PC-3 (cell line): Measurements from ENCODE around the gene MAML2. TPM values are rescaled to one million over a fixed set of nuclear protein-coding genes. Genes with fewer than 3 reads are reported as not detected.

Source experiments
- ATAC-seq: fragments of 200-7000 bp; cut with Tn5 transposase; 2 replicates; pipeline ENCODE4 v1.9.1; 2020; ENCODE audit warnings: mild to moderate bottlenecking, moderate library complexity
- BruUV-seq: library from RNA; stranded (reverse); fragments of 400-500 nt; replicated peaks from 2 replicates; lab custom pipeline; 2021; lab: Mats Ljungman, UMichigan
- CTCF ChIA-PET: fragments of 300-600 bp; sonication (Branson Sonifier 250); formaldehyde crosslinking; loops from one replicate; lab custom pipeline; 2022; ENCODE audit warnings: antibody characterized with exemption; lab: Charles Lee
- POLR2A ChIA-PET: fragments of 300-600 bp; sonication (Branson Sonifier 250); formaldehyde crosslinking; loops from one replicate; lab custom pipeline; 2022; ENCODE audit warnings: antibody characterized with exemption; ENCODE audit not compliant: unreplicated experiment; lab: Charles Lee
- DNase-seq: peaks from one replicate; pipeline ENCODE4 v3.0.0-alpha.2; 2015
- H2AFZ ChIP-seq: fragments of 300-600 bp; sonication (generic); 2 replicates; pipeline ENCODE4 v1.6.0; 2016; ENCODE audit warnings: antibody characterized with exemption, low read length
- H3F3A ChIP-seq: fragments of 300-600 bp; sonication (generic); one replicate; pipeline ENCODE4 v1.6.0; 2017; ENCODE audit warnings: antibody characterized with exemption, low read length, control low read depth, mild to moderate bottlenecking; ENCODE audit not compliant: unreplicated experiment
- H3K27ac ChIP-seq: fragments of 300-600 bp; sonication (generic); 2 replicates; pipeline ENCODE4 v1.5.1; 2016; ENCODE audit warnings: mild to moderate bottlenecking, low read length
- H3K27me3 ChIP-seq: fragments of 300-600 bp; sonication (generic); 2 replicates; pipeline ENCODE4 v1.6.1; 2016; ENCODE audit warnings: low read length, mixed read lengths
- H3K36me3 ChIP-seq: fragments of 300-600 bp; sonication (generic); 2 replicates; pipeline ENCODE4 v1.6.1; 2016; ENCODE audit warnings: low read depth, mixed run types, low read length, mixed read lengths
- H3K4me1 ChIP-seq: fragments of 300-600 bp; sonication (generic); 2 replicates; pipeline ENCODE4 v1.5.1; 2016; ENCODE audit warnings: low read length; ENCODE audit not compliant: insufficient read depth
- H3K4me2 ChIP-seq: fragments of 300-600 bp; sonication (generic); 2 replicates; pipeline ENCODE4 v1.6.0; 2016; ENCODE audit warnings: low read length
- H3K4me3 ChIP-seq: fragments of 300-600 bp; sonication (generic); 2 replicates; pipeline ENCODE4 v1.5.1; 2016; ENCODE audit warnings: mild to moderate bottlenecking, low read length, mixed read lengths
- H3K79me2 ChIP-seq: fragments of 300-600 bp; sonication (generic); 2 replicates; pipeline ENCODE4 v1.6.1; 2017; ENCODE audit warnings: low read length, mixed read lengths
- H3K9ac ChIP-seq: fragments of 300-600 bp; sonication (generic); 2 replicates; pipeline ENCODE4 v1.6.0; 2016; ENCODE audit warnings: mild to moderate bottlenecking, low read length
- H3K9me2 ChIP-seq: fragments of 300-600 bp; sonication (generic); replicated peaks from 2 replicates; pipeline ENCODE4 v1.6.1; 2016; ENCODE audit warnings: mixed run types, low read length, mixed read lengths
- H3K9me3 ChIP-seq: fragments of 300-600 bp; sonication (generic); 2 replicates; pipeline ENCODE4 v1.6.1; 2016; ENCODE audit warnings: low read length, mixed read lengths
- H4K20me1 ChIP-seq: fragments of 300-600 bp; sonication (generic); 2 replicates; pipeline ENCODE4 v1.6.1; 2016; ENCODE audit warnings: low read length, mixed read lengths
- CTCF ChIP-seq: fragments of 300-600 bp; sonication (generic); conservative IDR thresholded peaks from 2 replicates; pipeline ENCODE4 v1.5.1; 2017; ENCODE audit warnings: antibody characterized with exemption, low read depth, mild to moderate bottlenecking, low read length
- EZH2 ChIP-seq: fragments of 300-600 bp; sonication (generic); IDR thresholded peaks from one replicate; pipeline ENCODE4 v1.6.1; 2017; ENCODE audit warnings: antibody characterized with exemption, mild to moderate bottlenecking, low read length; ENCODE audit not compliant: unreplicated experiment
- EZH2phosphoT487 ChIP-seq: fragments of 300-600 bp; sonication (generic); IDR thresholded peaks from 2 replicates; pipeline ENCODE4 v1.6.1; 2018; ENCODE audit warnings: mild to moderate bottlenecking, antibody characterized with exemption, low read length, borderline replicate concordance
- intact Hi-C: fragments of 100-400 bp; cut with micrococcal nuclease; formaldehyde crosslinking; loops from 2 replicates; pipeline ENCODE4 v1.9.0; 2023
- total RNA-seq: library from RNA; depleted of rRNA; stranded (reverse); fragments of >200 nt; gene quantifications from 2 replicates; pipeline ENCODE4 v1.2.3, GENCODE V29; 2014

Gene MAML2
- total RNA-seq, 1 experiment from 2014 or later, result 10.9 TPM

GRCh38 chr11:96329419-96329818 lies 13.6 kb downstream of the MAML2 start:
- ChIA-PET CTCF (no interaction called here), POLR2A (no interaction called here)
- Histone ChIP-seq H3K9ac (no peak overlapping the region), H3K36me3 (no peaks in the 10 kb centered on the region), H3K4me2 (peak overlapping the region; percentile 39), H3F3A (no peaks in the 10 kb centered on the region), H3K9me3 (no peaks in the 10 kb centered on the region), H3K4me1 (peaks cover 40% of the 10 kb centered on the region), H4K20me1 (no peaks in the 10 kb centered on the region), H3K27me3 (no peaks in the 10 kb centered on the region), H2AFZ (no peak overlapping the region), H3K4me3 (no peak overlapping the region), H3K79me2 (peaks cover 34% of the 10 kb centered on the region; the same call in 1 of the 2 replicates), H3K27ac (peak overlapping the region; percentile 43), H3K9me2 (0 out of 2 replicates have a peak, but pooled peaks cover 3% of the 10 kb centered on the region)
- intact Hi-C loops, result no loop called here
- peak; percentile 76 for DNase-seq
- no peak for TF ChIP-seq EZH2
- no peak for TF ChIP-seq CTCF
- no peak for TF ChIP-seq EZH2phosphoT487
- BruUV-seq, result no TSS peak
- peak; percentile 92 for ATAC-seq

GRCh38 chr11:96328395-96329010 lies 14.5 kb downstream of the MAML2 start:
- no peaks in the 10 kb centered on the region for H3K36me3 ChIP-seq
- peaks cover 34% of the 10 kb centered on the region; the same call in 1 of the 2 replicates for H3K79me2 ChIP-seq
- CTCF ChIA-PET, result no interaction called here
- H3K4me3 ChIP-seq, result no peak overlapping the region
- H3F3A ChIP-seq, result no peaks in the 10 kb centered on the region
- no peak for TF ChIP-seq EZH2phosphoT487
- H4K20me1 ChIP-seq, result no peaks in the 10 kb centered on the region
- peak overlapping the region; percentile 43 for H3K27ac ChIP-seq
- no peaks in the 10 kb centered on the region for H3K27me3 ChIP-seq
- DNase-seq (peak; percentile 34), ATAC-seq (no peak)
- intact Hi-C loops, result no loop called here
- peaks cover 43% of the 10 kb centered on the region for H3K4me1 ChIP-seq
- POLR2A ChIA-PET, result interaction anchor here (0.6 kb wide), 1 partner anchor 14 kb away, joined by 3 read pairs; no protein-coding TSS in a partner anchor
- no peak overlapping the region for H3K9ac ChIP-seq
- peak overlapping the region; percentile 39; the same call in 1 of the 2 replicates for H3K4me2 ChIP-seq
- no TSS peak for BruUV-seq
- H2AFZ ChIP-seq, result no peak overlapping the region
- 0 out of 2 replicates have a peak, but pooled peaks cover 3% of the 10 kb centered on the region for H3K9me2 ChIP-seq
- H3K9me3 ChIP-seq, result no peaks in the 10 kb centered on the region

- intact Hi-C loops, result no loop called here
- Histone ChIP-seq H4K20me1 (no peaks in the 10 kb centered on the region), H3K27ac (no peak overlapping the region), H3K9me3 (no peaks in the 10 kb centered on the region), H3K36me3 (no peaks in the 10 kb centered on the region), H2AFZ (no peak overlapping the region), H3K4me2 (no peak overlapping the region), H3K9ac (no peak overlapping the region), H3K27me3 (no peaks in the 10 kb centered on the region), H3K79me2 (peaks cover 28% of the 10 kb centered on the region; the same call in 1 of the 2 replicates), H3F3A (no peaks in the 10 kb centered on the region), H3K4me1 (peaks cover 43% of the 10 kb centered on the region), H3K4me3 (no peak overlapping the region), H3K9me2 (0 out of 2 replicates have a peak, but pooled peaks cover 3% of the 10 kb centered on the region)
- ATAC-seq, result no peak
- no peak for DNase-seq
- POLR2A ChIA-PET, result no interaction called here
- no TSS peak for BruUV-seq
- TF ChIP-seq CTCF (no peak), EZH2phosphoT487 (no peak), EZH2 (no peak)
- CTCF ChIA-PET, result no interaction called here
These were observed 16.0 kb downstream of the MAML2 start for GRCh38 chr11:96326959-96327358.
